Effector CD8-positive, alpha-beta T cell (primary cell): ENCODE results near the gene CD276.
"Not testable (repeated sequence)": the region's sequence is repeated elsewhere in the genome, so short reads cannot be mapped to it uniquely, and the experiment has no call there.

Source experiments
- DNase-seq: peaks from one replicate; lab custom pipeline; 2025; lab: John Stamatoyannopoulos, UW

Gene CD276

GRCh38 chr15:73710321-73710720, 26.1 kb downstream of the CD276 start:
- DNase-seq: no peak

GRCh38 chr15:73711526-73711925, 27.3 kb downstream of the CD276 start:
- DNase-seq: no peak

- DNase-seq: no peak
Observed at GRCh38 chr15:73712107-73712506, 27.9 kb downstream of the CD276 start.

- no peak for DNase-seq
Observed at GRCh38 chr15:73714695-73715301, 30.6 kb downstream of the CD276 start.

- DNase-seq: no peak
Observed at GRCh38 chr15:73715417-73715816, 31.2 kb downstream of the CD276 start.

- DNase-seq: no peak
Observed at GRCh38 chr15:73716417-73716816, 32.2 kb downstream of the CD276 start.

GRCh38 chr15:73717206-73717605, 33.0 kb downstream of the CD276 start:
- no peak for DNase-seq

- no peak for DNase-seq
Observed at GRCh38 chr15:73717802-73718201, 33.6 kb downstream of the CD276 start.

GRCh38 chr15:73718694-73719093, 34.5 kb downstream of the CD276 start:
- DNase-seq: no peak

- DNase-seq: no peak
Observed at GRCh38 chr15:73722425-73722824, 38.2 kb downstream of the CD276 start.

- DNase-seq: no peak
Observed at GRCh38 chr15:73723191-73723590, 39.0 kb downstream of the CD276 start.

GRCh38 chr15:73724212-73724611, 40.0 kb downstream of the CD276 start:
- no peak for DNase-seq

- DNase-seq: no peak
Observed at GRCh38 chr15:73727330-73727976, 43.3 kb downstream of the CD276 start.

GRCh38 chr15:73732051-73732450, 47.9 kb downstream of the CD276 start:
- DNase-seq: not testable (repeated sequence)

- DNase-seq: no peak
Observed at GRCh38 chr15:73732930-73733329, 48.7 kb downstream of the CD276 start.

- no peak for DNase-seq
Observed at GRCh38 chr15:73737535-73737934, 53.4 kb downstream of the CD276 start.

- no peak for DNase-seq
Observed at GRCh38 chr15:73740152-73741048, 56.2 kb downstream of the CD276 start.

GRCh38 chr15:73741321-73741836, 57.2 kb downstream of the CD276 start:
- DNase-seq: no peak

- no peak for DNase-seq
Observed at GRCh38 chr15:73744293-73744692, 60.1 kb downstream of the CD276 start.

- no peak for DNase-seq
Observed at GRCh38 chr15:73745073-73745472, 60.9 kb downstream of the CD276 start.

GRCh38 chr15:73746261-73746660, 62.1 kb downstream of the CD276 start:
- no peak for DNase-seq

- DNase-seq: no peak
Observed at GRCh38 chr15:73746883-73747282, 62.7 kb downstream of the CD276 start.
